HepG2 (cell line): ENCODE data around the gene PLD2. TPM values are rescaled to one million over a fixed set of nuclear protein-coding genes. Genes with fewer than 3 reads are reported as not detected.

Experiments
- EP300 ChIP-seq, 3 experiments: sonication (generic) in 1 of 3; formaldehyde crosslinking in 1 of 3; IDR thresholded peaks; 2 replicates each; pipeline versions ENCODE4 v1.5.1 to v1.6.1; 2011 to 2020; ENCODE audit warnings: low read depth in 2 of 3, low read length in 2 of 3, borderline replicate concordance in 1 of 3, improper control_type of control experiment in 1 of 3, mild to moderate bottlenecking in 1 of 3, missing genetic modification reagents in 1 of 3, moderate library complexity in 1 of 3
- FOXO4 ChIP-seq: sonication (generic); formaldehyde crosslinking; conservative IDR thresholded peaks from 2 replicates; pipeline ENCODE4 v1.8.1; 2023; ENCODE audit warnings: missing genetic modification reagents
- HNRNPL ChIP-seq: fragments of 200-400 bp; formaldehyde crosslinking; IDR thresholded peaks from 2 replicates; pipeline ENCODE4 v1.6.1; 2017; ENCODE audit warnings: mild to moderate bottlenecking, low read depth, low read length
- HOXA3 ChIP-seq: sonication (generic); formaldehyde crosslinking; IDR thresholded peaks from 2 replicates; pipeline ENCODE4 v1.5.0; 2020; ENCODE audit warnings: missing genetic modification reagents
- HOXA7 ChIP-seq: sonication (generic); formaldehyde crosslinking; IDR thresholded peaks from 2 replicates; pipeline ENCODE4 v1.8.1; 2022; ENCODE audit warnings: mild to moderate bottlenecking, missing genetic modification reagents, moderate library complexity
- MATR3 ChIP-seq: sonication (generic); formaldehyde crosslinking; IDR thresholded peaks from 2 replicates; pipeline ENCODE4 v1.4.0; 2020; ENCODE audit warnings: missing genetic modification reagents
- MTERF4 ChIP-seq: sonication (generic); formaldehyde crosslinking; IDR thresholded peaks from 2 replicates; pipeline ENCODE4 v1.8.0; 2023; ENCODE audit warnings: mild to moderate bottlenecking, missing genetic modification reagents
- MYNN ChIP-seq: sonication (generic); formaldehyde crosslinking; IDR thresholded peaks from 2 replicates; pipeline ENCODE4 v1.4.0; 2020; ENCODE audit warnings: mild to moderate bottlenecking, low read depth, missing genetic modification reagents
- SALL1 ChIP-seq: sonication (generic); formaldehyde crosslinking; IDR thresholded peaks from 2 replicates; pipeline ENCODE4 v1.8.0; 2022; ENCODE audit warnings: mild to moderate bottlenecking, missing genetic modification reagents
- SOX5 ChIP-seq: IDR thresholded peaks from 2 replicates; pipeline ENCODE4 v1.6.1; 2016; ENCODE audit warnings: borderline replicate concordance
- SOX6 ChIP-seq, 2 experiments: fragments of 450-650 bp in 1 of 2; sonication (generic) in 1 of 2; formaldehyde crosslinking in 1 of 2; IDR thresholded peaks; 2 replicates each; pipeline versions ENCODE4 v1.4.0 to v1.6.1; 2017 to 2020; ENCODE audit warnings: antibody characterized with exemption in 1 of 2, mild to moderate bottlenecking in 1 of 2, missing genetic modification reagents in 1 of 2
- TCF7 ChIP-seq: sonication (generic); IDR thresholded peaks from 2 replicates; pipeline ENCODE4 v1.6.1; 2016; ENCODE audit warnings: antibody characterized with exemption, low read depth
- ZBTB20 ChIP-seq: sonication (generic); formaldehyde crosslinking; IDR thresholded peaks from 2 replicates; pipeline ENCODE4 v1.8.1; 2023; ENCODE audit warnings: missing genetic modification reagents, low read depth, mild to moderate bottlenecking, borderline replicate concordance
- ZFP36L1 ChIP-seq: sonication (generic); formaldehyde crosslinking; IDR thresholded peaks from 2 replicates; pipeline ENCODE4 v1.8.0; 2022; ENCODE audit warnings: mild to moderate bottlenecking, missing genetic modification reagents, moderate library complexity
- ZNF274 ChIP-seq: sonication (generic); formaldehyde crosslinking; IDR thresholded peaks from 2 replicates; pipeline ENCODE4 v1.5.1; 2020; ENCODE audit warnings: mild to moderate bottlenecking, missing genetic modification reagents
- polyA plus RNA-seq, 8 experiments: library from polyadenylated mRNA; depleted of rRNA in 3 of 8; stranded (reverse) in 7 of 8; unstranded in 1 of 8; fragments of >200 nt; fragmentation: Illumina TruSeq in 4 of 8; extraction: Trizol in 4 of 8; gene quantifications; 2 replicates each; pipeline versions ENCODE4 v1.2.1 to v1.2.3, GENCODE V29; 2011 to 2016; ENCODE audit warnings: low read depth in 4 of 8, missing spikeins in 1 of 8, mixed read lengths in 1 of 8; ENCODE audit not compliant: insufficient read depth in 1 of 8
- total RNA-seq, 5 experiments: library from RNA; depleted of rRNA; stranded (reverse); fragments of >200 nt; fragmentation: Illumina TruSeq; extraction: Trizol; gene quantifications; 2 replicates each; pipeline ENCODE4 v1.2.3, GENCODE V29; 2016; ENCODE audit warnings: low read depth in 1 of 5
- TF ChIP-seq, protein P1 (sequence below): sonication (generic); formaldehyde crosslinking; IDR thresholded peaks from 2 replicates; pipeline ENCODE4 v1.4.0; 2020; ENCODE audit warnings: missing genetic modification reagents, borderline replicate concordance
- TF ChIP-seq, protein P2 (sequence below): sonication (generic); formaldehyde crosslinking; IDR thresholded peaks from 2 replicates; pipeline ENCODE4 v1.4.0; 2020; ENCODE audit warnings: missing genetic modification reagents

The PLD2 gene
- total and polyA plus RNA-seq, 2 of the 13 experiments (the other 11 are each of a cell fraction or from before 2014, with no cell fraction given): 13.4 to 29.7 TPM

DNA sequence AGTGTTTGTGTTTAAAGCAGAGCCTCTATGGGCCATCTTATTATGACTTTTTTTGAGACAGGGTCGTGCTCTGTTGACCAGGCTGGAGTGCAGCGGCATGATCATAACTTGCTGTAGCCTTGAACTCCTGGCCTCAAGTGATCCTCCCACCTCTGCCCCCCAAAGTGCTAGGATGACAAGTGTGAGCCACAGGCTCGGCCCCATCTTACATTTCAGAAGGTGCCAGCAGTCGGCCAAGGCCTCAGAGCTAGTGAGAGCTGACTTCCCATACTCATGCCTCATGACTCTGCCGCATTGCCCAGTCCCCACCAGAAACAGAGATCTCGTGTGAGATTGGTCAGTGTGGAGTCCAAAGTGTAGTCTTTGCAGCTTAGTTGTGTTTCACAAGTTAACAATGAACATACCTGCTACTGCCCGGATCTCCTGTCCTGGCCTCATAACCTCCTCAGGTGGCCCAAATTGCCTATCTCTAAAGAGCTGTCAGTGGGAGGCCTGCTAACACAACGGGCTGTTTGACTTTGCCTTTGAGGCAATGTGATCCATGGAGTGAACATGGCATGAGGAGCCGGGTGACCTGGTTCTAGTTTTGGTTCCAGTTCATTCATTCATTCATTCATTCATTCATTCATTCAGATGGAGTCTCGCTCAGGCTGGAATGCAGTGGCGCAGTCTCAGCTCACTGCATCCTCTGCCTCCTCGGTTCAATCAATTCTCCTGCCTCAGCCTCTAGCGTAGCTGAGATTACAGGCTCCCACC is 39.9 kb downstream of the PLD2 start (continued):
- TF ChIP-seq, protein P1, sequence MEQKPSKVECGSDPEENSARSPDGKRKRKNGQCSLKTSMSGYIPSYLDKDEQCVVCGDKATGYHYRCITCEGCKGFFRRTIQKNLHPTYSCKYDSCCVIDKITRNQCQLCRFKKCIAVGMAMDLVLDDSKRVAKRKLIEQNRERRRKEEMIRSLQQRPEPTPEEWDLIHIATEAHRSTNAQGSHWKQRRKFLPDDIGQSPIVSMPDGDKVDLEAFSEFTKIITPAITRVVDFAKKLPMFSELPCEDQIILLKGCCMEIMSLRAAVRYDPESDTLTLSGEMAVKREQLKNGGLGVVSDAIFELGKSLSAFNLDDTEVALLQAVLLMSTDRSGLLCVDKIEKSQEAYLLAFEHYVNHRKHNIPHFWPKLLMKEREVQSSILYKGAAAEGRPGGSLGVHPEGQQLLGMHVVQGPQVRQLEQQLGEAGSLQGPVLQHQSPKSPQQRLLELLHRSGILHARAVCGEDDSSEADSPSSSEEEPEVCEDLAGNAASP (CRISPR knock-in tag): peak; percentile 10; the same call in 1 of the 2 replicates
- TF ChIP-seq HOXA3 (CRISPR knock-in tag) (0 out of 2 replicates have a peak, but pooled peaks have one; percentile 12), HNRNPL (no peak), EP300 (IDR thresholded peaks at IDR 0.05; ENCODE audit: low read depth in 2 of 2, low read length in 2 of 2) (0 out of 4 replicates have a peak, but pooled peaks of 1 of the 2 experiments have one; percentile 20), EP300 (CRISPR knock-in tag; IDR thresholded peaks at IDR 0.05; ENCODE audit: borderline replicate concordance) (no peak), MTERF4 (CRISPR knock-in tag) (0 out of 2 replicates have a peak, but pooled peaks have one; percentile 13), FOXO4 (CRISPR knock-in tag) (no peak), MYNN (CRISPR knock-in tag) (no peak), HOXA7 (CRISPR knock-in tag) (no peak), MATR3 (CRISPR knock-in tag) (no peak), ZNF274 (no peak), SOX6 (IDR thresholded peaks at IDR 0.05) (no peak), SOX6 (CRISPR knock-in tag; IDR thresholded peaks at IDR 0.05) (0 out of 2 replicates have a peak, but pooled peaks have one; percentile 28), ZFP36L1 (CRISPR knock-in tag) (no peak), SALL1 (CRISPR knock-in tag) (peak; percentile 28; the same call in 1 of the 2 replicates), SOX5 (CRISPR knock-in tag) (0 out of 2 replicates have a peak, but pooled peaks have one; percentile 15), TCF7 (0 out of 2 replicates have a peak, but pooled peaks have one; percentile 25), ZBTB20 (CRISPR knock-in tag) (no peak)
- TF ChIP-seq, protein P2, sequence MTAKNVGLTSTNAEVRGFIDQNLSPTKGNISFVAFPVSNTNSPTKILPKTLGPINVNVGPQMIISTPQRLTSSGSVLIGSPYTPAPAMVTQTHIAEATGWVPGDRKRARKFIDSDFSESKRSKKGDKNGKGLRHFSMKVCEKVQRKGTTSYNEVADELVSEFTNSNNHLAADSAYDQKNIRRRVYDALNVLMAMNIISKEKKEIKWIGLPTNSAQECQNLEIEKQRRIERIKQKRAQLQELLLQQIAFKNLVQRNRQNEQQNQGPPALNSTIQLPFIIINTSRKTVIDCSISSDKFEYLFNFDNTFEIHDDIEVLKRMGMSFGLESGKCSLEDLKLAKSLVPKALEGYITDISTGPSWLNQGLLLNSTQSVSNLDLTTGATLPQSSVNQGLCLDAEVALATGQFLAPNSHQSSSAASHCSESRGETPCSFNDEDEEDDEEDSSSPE: no peak
